Uterus (tissue), 2 donors: ENCODE data around the gene DHX34.

Source experiments
- CTCF ChIP-seq, 4 experiments: fragments of 200-600 bp in 2 of 4; fragments of 450-650 bp in 2 of 4; sonication (generic) in 2 of 4; IDR thresholded peaks; one replicate each; pipeline ENCODE4 v1.5.1; 2016 to 2019; ENCODE audit warnings: antibody characterized with exemption in 4 of 4, mild to moderate bottlenecking in 2 of 4, moderate library complexity in 1 of 4
- POLR2A ChIP-seq, 2 donors: fragments of 450-650 bp; IDR thresholded peaks; one replicate each; pipeline ENCODE4 v1.6.1; 2016; ENCODE audit warnings: antibody characterized with exemption in 2 of 2, mild to moderate bottlenecking in 1 of 2, moderate library complexity in 1 of 2

GRCh38 chr19:47404334-47405196 lies 55.5 kb downstream of the DHX34 start:
- TF ChIP-seq CTCF (IDR thresholded peaks at IDR 0.05) (no peak), POLR2A (IDR thresholded peaks at IDR 0.05) (no peak)
